Mesendoderm (in vitro differentiated cells): ENCODE data around the gene KLRF2.
A peak's percentile ranks its signal among the peaks of the same experiment; 100 is the strongest.
"Not testable (repeated sequence)": the region's sequence is repeated elsewhere in the genome, so short reads cannot be mapped to it uniquely, and the experiment has no call there.

ENCODE experiments used
- DNase-seq: peaks from one replicate; pipeline ENCODE4 v3.0.0; 2013
- H2AK5ac ChIP-seq: 2 replicates; pipeline ENCODE4 v1.6.1; 2013; ENCODE audit warnings: low read length, inconsistent platforms
- H2BK120ac ChIP-seq: 2 replicates; pipeline ENCODE4 v1.6.1; 2013; ENCODE audit warnings: low read depth, mild to moderate bottlenecking, low read length, moderate library complexity, mixed read lengths
- H2BK15ac ChIP-seq: replicated peaks from 2 replicates; pipeline ENCODE4 v1.6.1; 2013; ENCODE audit warnings: low read depth, mild to moderate bottlenecking, moderate library complexity
- H2BK5ac ChIP-seq: 2 replicates; pipeline ENCODE4 v1.6.1; 2013; ENCODE audit warnings: low read length, inconsistent platforms
- H3K18ac ChIP-seq: 2 replicates; pipeline ENCODE4 v1.6.1; 2013; ENCODE audit warnings: mild to moderate bottlenecking, low read length, mixed read lengths
- H3K23ac ChIP-seq: one replicate; pipeline ENCODE4 v1.6.1; 2013; ENCODE audit warnings: low read length
- H3K27ac ChIP-seq: 2 replicates; pipeline ENCODE4 v1.5.1; 2013; ENCODE audit warnings: low read depth, mild to moderate bottlenecking, inconsistent platforms, low read length, moderate library complexity
- H3K27me3 ChIP-seq: 2 replicates; pipeline ENCODE4 v1.6.1; 2013; ENCODE audit warnings: low read length, control low read depth, mild to moderate bottlenecking, inconsistent platforms; ENCODE audit not compliant: insufficient read depth, poor library complexity
- H3K36me3 ChIP-seq: 2 replicates; pipeline ENCODE4 v1.6.1; 2013; ENCODE audit warnings: low read length, inconsistent platforms; ENCODE audit not compliant: control insufficient read depth, insufficient read depth
- H3K4ac ChIP-seq: one replicate; pipeline ENCODE4 v1.6.1; 2013; ENCODE audit warnings: low read depth, mild to moderate bottlenecking, low read length, moderate library complexity
- H3K4me1 ChIP-seq: 2 replicates; pipeline ENCODE4 v1.6.1; 2013; ENCODE audit warnings: low read depth, low read length, inconsistent platforms; ENCODE audit not compliant: control insufficient read depth
- H3K4me2 ChIP-seq: 2 replicates; pipeline ENCODE4 v1.6.1; 2013; ENCODE audit warnings: low read length
- H3K4me3 ChIP-seq: 2 replicates; pipeline ENCODE4 v1.5.1; 2013; ENCODE audit warnings: mild to moderate bottlenecking, low read length
- H3K56ac ChIP-seq: one replicate; pipeline ENCODE4 v1.6.1; 2013; ENCODE audit warnings: low read length
- H3K79me1 ChIP-seq: 2 replicates; pipeline ENCODE4 v1.6.1; 2013; ENCODE audit warnings: low read length, inconsistent platforms
- H3K79me2 ChIP-seq: 2 replicates; pipeline ENCODE4 v1.6.1; 2013; ENCODE audit warnings: mild to moderate bottlenecking, low read length; ENCODE audit not compliant: control insufficient read depth, insufficient read depth
- H3K9ac ChIP-seq: 2 replicates; pipeline ENCODE4 v1.6.1; 2013; ENCODE audit warnings: low read length, inconsistent platforms
- H4K5ac ChIP-seq: one replicate; pipeline ENCODE4 v1.6.1; 2013; ENCODE audit warnings: low read length
- H4K8ac ChIP-seq: one replicate; pipeline ENCODE4 v1.6.1; 2013; ENCODE audit warnings: low read depth, mild to moderate bottlenecking, control low read depth, low read length, moderate library complexity
- WGBS: extraction: QIAGEN DNeasy Blood & Tissue Kit; methylation state at CpG from one replicate; pipeline ENCODE4 v1.1.7; 2013; ENCODE audit warnings: low lambda C conversion rate, missing lambda C conversion rate; ENCODE audit not compliant: insufficient coverage; ENCODE audit errors: extremely low coverage; 5-methylcytosine and 5-hydroxymethylcytosine counted together

The KLRF2 gene

DNA sequence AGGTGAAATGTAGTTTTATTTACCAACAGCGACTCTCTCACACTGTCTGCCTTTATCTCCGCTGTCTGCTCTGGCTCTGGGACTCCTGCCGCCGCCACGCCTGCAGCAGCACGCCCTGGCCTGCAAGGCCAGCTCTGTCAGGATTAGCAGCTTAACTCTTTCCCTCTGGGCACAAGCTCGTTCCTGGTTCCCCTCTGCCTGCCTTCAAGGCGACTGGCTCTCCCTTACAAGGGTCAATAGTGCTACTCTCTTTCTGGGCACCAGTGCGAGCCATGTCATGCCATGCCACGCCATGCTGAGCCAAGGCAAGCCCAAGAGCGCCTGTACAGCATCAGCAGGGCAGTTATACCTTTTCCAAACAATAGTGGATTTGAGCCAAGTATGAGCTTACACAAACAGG lies 8.5 kb upstream of the KLRF2 start:
- no peak overlapping the region for H3K9ac ChIP-seq
- H3K27me3 ChIP-seq: no peaks in the 10 kb centered on the region
- no CpG with 5 or more reads among the region's 11 CpGs for WGBS
- no peak overlapping the region for H3K4ac ChIP-seq
- H2BK5ac ChIP-seq: no peak overlapping the region
- no peak overlapping the region for H2BK15ac ChIP-seq
- no peak overlapping the region for H3K23ac ChIP-seq
- H2BK120ac ChIP-seq: no peak overlapping the region
- no peak overlapping the region for H3K27ac ChIP-seq
- no peak overlapping the region for H3K4me2 ChIP-seq
- no peak overlapping the region for H4K5ac ChIP-seq
- H3K79me1 ChIP-seq: no peaks in the 10 kb centered on the region
- H4K8ac ChIP-seq: no peak overlapping the region
- no peaks in the 10 kb centered on the region for H3K79me2 ChIP-seq
- no peak overlapping the region for H3K56ac ChIP-seq
- peak; percentile 7 for DNase-seq
- H2AK5ac ChIP-seq: no peak overlapping the region
- no peak overlapping the region for H3K4me3 ChIP-seq
- no peak overlapping the region for H3K18ac ChIP-seq
- H3K4me1 ChIP-seq: peaks cover 2% of the 10 kb centered on the region
- no peaks in the 10 kb centered on the region for H3K36me3 ChIP-seq

DNA sequence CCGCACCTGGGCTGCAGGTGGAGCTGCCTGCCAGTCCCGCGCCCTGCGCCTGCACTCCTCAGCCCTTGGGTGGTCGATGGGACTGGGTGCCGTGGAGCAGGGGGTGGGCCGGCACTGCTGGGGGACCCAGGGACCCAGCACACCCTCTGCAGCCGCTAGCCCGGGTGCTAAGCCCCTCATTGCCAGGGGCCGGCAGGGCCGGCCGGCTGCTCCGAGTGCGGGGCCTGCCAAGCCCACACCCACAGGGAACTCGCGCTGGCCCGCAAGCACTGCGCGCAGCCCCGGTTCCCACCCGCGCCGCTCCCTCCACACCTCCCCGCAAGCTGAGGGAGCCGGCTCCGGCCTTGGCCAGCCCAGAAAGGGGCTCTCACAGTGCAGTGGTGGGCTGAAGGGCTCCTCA lies 5.2 kb upstream of the KLRF2 start:
- DNase-seq, H3K9ac ChIP-seq, H3K36me3 ChIP-seq, H2BK120ac ChIP-seq, H3K27ac ChIP-seq, H3K27me3 ChIP-seq, H3K56ac ChIP-seq, H2BK5ac ChIP-seq, H4K5ac ChIP-seq, H3K79me2 ChIP-seq, H4K8ac ChIP-seq, H2BK15ac ChIP-seq, H3K23ac ChIP-seq, H3K4me1 ChIP-seq, H3K4ac ChIP-seq, H2AK5ac ChIP-seq, H3K18ac ChIP-seq, H3K4me3 ChIP-seq, H3K4me2 ChIP-seq, H3K79me1 ChIP-seq: not testable (repeated sequence)
- no CpG with 5 or more reads among the region's 26 CpGs for WGBS

DNA sequence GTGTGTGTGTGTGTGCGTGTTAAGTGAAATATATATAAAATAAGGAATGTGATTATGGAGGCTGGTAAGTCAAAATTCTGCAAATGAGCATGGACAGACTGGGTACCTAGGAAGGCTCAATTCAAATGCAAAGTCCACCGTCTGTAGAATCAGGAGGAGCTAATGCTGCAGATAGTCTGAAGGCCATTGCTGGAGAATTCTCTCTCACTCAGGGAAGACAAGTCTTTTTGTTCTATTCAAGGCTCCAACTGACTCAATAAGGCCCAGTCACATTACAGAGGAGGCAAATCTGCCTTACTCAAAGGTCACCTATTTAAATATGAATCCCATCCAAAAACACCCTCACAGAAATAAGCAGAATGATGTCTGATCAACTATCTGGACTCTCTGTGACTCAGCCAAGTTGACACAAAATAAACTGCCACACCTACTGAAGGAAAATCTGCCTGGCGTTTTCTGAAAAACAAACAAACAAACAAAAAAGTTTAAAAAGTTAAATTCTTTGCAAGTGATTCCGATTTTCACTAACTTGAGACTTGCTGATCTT lies 684 bp upstream of the KLRF2 start:
- H3K27me3 ChIP-seq: no peaks in the 10 kb centered on the region
- no peak overlapping the region for H3K9ac ChIP-seq
- H2BK15ac ChIP-seq: no peak overlapping the region
- H2BK120ac ChIP-seq: no peak overlapping the region
- H3K56ac ChIP-seq: no peak overlapping the region
- H2BK5ac ChIP-seq: no peak overlapping the region
- no peak overlapping the region for H3K4me3 ChIP-seq
- no peak overlapping the region for H4K5ac ChIP-seq
- H4K8ac ChIP-seq: no peak overlapping the region
- no peaks in the 10 kb centered on the region for H3K79me2 ChIP-seq
- DNase-seq: no peak
- no peak overlapping the region for H3K4ac ChIP-seq
- H3K27ac ChIP-seq: no peak overlapping the region
- no peaks in the 10 kb centered on the region for H3K79me1 ChIP-seq
- no peak overlapping the region for H3K23ac ChIP-seq
- H3K36me3 ChIP-seq: no peaks in the 10 kb centered on the region
- H2AK5ac ChIP-seq: no peak overlapping the region
- no peak overlapping the region for H3K4me2 ChIP-seq
- no peak overlapping the region for H3K18ac ChIP-seq
- no peaks in the 10 kb centered on the region for H3K4me1 ChIP-seq
- 100% methylated on average over 1 of the region's 4 CpGs for WGBS

DNA sequence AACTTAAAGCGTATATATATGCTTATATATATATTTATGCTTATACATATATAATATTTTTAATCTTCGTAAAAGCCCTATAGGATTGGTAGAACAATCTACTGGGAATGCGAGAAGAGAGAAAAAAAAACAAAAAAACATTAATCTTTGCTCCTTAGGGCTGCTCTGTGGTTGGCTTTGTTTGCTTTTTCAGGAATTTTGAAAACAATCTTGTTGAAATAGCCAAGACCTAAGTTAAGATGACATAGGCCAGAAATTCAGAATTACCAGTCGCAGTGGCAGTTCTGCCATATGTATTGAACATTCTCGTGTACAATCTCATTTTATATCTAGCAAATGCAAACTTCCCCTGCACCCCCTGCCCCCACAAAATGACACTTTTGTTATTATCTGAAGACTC lies 699 bp downstream of the KLRF2 start:
- Histone ChIP-seq H2BK5ac (no peak overlapping the region), H3K18ac (no peak overlapping the region), H3K79me2 (no peaks in the 10 kb centered on the region), H3K4me1 (no peaks in the 10 kb centered on the region), H2AK5ac (no peak overlapping the region), H3K4ac (no peak overlapping the region), H3K23ac (no peak overlapping the region), H3K56ac (no peak overlapping the region), H3K27ac (no peak overlapping the region), H3K4me3 (no peak overlapping the region), H3K79me1 (no peaks in the 10 kb centered on the region), H2BK15ac (no peak overlapping the region), H2BK120ac (no peak overlapping the region), H3K36me3 (no peaks in the 10 kb centered on the region), H3K27me3 (no peaks in the 10 kb centered on the region), H3K9ac (no peak overlapping the region), H4K8ac (no peak overlapping the region), H4K5ac (no peak overlapping the region), H3K4me2 (no peak overlapping the region)
- WGBS: no CpG with 5 or more reads among the region's 5 CpGs
- DNase-seq: no peak

DNA sequence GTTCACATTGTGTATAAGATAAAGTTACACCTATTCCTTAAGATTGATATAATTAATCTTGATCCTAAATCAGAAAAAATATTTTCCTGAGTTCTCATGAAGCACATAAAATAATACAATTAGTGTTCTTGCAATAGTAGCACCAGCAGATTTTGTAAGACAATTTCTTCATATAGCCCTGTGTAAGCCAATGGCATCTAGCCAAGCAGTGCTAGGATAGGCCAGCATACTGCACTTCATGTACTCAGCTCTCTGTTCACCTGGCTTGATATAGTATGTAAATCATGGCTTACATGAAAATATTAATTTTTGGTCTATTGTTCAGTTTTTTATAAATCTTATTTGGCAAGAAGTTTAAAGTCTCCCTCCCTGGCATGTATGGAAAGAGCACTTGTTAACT lies 1.9 kb downstream of the KLRF2 start:
- Histone ChIP-seq H3K27me3 (no peaks in the 10 kb centered on the region), H3K4me3 (no peak overlapping the region), H2AK5ac (no peak overlapping the region), H3K4me1 (no peaks in the 10 kb centered on the region), H3K27ac (no peak overlapping the region), H2BK120ac (no peak overlapping the region), H3K18ac (no peak overlapping the region), H4K5ac (no peak overlapping the region), H3K4ac (no peak overlapping the region), H3K4me2 (no peak overlapping the region), H2BK15ac (no peak overlapping the region), H2BK5ac (no peak overlapping the region), H3K79me1 (no peaks in the 10 kb centered on the region), H4K8ac (no peak overlapping the region), H3K36me3 (no peaks in the 10 kb centered on the region), H3K23ac (no peak overlapping the region), H3K9ac (no peak overlapping the region), H3K79me2 (no peaks in the 10 kb centered on the region), H3K56ac (no peak overlapping the region)
- DNase-seq: no peak

DNA sequence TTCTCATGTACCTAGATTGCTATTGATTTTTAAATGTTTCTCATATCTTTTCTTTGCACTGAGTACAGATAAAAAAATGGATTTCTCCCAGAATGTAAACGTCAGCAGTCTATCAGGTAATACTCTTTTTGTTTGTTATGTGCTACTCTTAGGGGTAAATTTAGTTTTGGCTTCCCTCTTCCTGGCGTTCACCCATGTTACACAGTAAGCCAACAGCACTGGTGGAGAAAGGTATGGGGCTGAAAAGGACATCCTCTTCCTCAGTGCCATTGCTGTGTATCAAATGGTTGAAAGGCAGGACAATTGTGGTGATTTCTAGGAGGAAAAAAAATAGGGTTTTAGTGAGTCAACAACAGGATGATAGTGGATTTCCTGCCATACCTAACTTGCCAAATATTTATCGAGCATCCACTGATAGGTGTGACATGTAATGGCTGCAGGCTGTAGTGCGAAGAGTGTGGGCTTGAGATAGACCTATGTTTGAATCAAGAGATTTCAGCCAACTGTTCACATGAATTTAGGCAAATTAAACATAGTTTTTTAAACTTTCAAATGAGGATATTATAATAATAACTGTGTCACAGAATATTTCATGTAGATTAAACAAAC lies 7.5 kb downstream of the KLRF2 start:
- WGBS: no CpG with 5 or more reads among the region's 4 CpGs
- Histone ChIP-seq H3K36me3 (no peaks in the 10 kb centered on the region), H3K18ac (no peak overlapping the region), H3K4ac (no peak overlapping the region), H4K8ac (no peak overlapping the region), H3K23ac (no peak overlapping the region), H3K9ac (no peak overlapping the region), H3K4me1 (no peaks in the 10 kb centered on the region), H3K4me2 (no peak overlapping the region), H3K27ac (no peak overlapping the region), H2BK15ac (no peak overlapping the region), H3K79me2 (no peaks in the 10 kb centered on the region), H2BK5ac (no peak overlapping the region), H2AK5ac (no peak overlapping the region), H3K79me1 (no peaks in the 10 kb centered on the region), H3K4me3 (no peak overlapping the region), H2BK120ac (no peak overlapping the region), H4K5ac (no peak overlapping the region), H3K27me3 (no peaks in the 10 kb centered on the region), H3K56ac (no peak overlapping the region)
- no peak for DNase-seq
